HepG2 (cell line): ENCODE data around the gene CAPN12. TPM values are rescaled to one million over a fixed set of nuclear protein-coding genes. Genes with fewer than 3 reads are reported as not detected.
A peak's percentile ranks its signal among the peaks of the same experiment; 100 is the strongest.

Source experiments
- AGO1 ChIP-seq: fragments of 200-400 bp; formaldehyde crosslinking; IDR thresholded peaks from 2 replicates; pipeline ENCODE4 v1.6.1; 2017; ENCODE audit warnings: mild to moderate bottlenecking, low read depth, low read length, moderate library complexity; ENCODE audit not compliant: poor library complexity, severe bottlenecking
- ARID2 ChIP-seq: sonication (generic); formaldehyde crosslinking; IDR thresholded peaks from 2 replicates; pipeline ENCODE4 v1.8.1; 2022; ENCODE audit warnings: mild to moderate bottlenecking, missing genetic modification reagents, borderline replicate concordance
- CAMTA2 ChIP-seq: sonication (generic); formaldehyde crosslinking; IDR thresholded peaks from 2 replicates; pipeline ENCODE4 v1.4.0; 2020; ENCODE audit warnings: mild to moderate bottlenecking, missing genetic modification reagents, borderline replicate concordance
- EEA1 ChIP-seq: sonication (generic); formaldehyde crosslinking; IDR thresholded peaks from 2 replicates; pipeline ENCODE4 v1.5.1; 2020; ENCODE audit warnings: mild to moderate bottlenecking, missing genetic modification reagents, borderline replicate concordance
- ETV6 ChIP-seq: sonication (generic); formaldehyde crosslinking; conservative IDR thresholded peaks from 2 replicates; pipeline ENCODE4 v1.4.0; 2020; ENCODE audit warnings: missing genetic modification reagents
- GABPB1 ChIP-seq: IDR thresholded peaks from 2 replicates; pipeline ENCODE4 v1.6.1; 2016; ENCODE audit warnings: mild to moderate bottlenecking, missing genetic modification reagents, moderate library complexity, missing compliant biosample characterization
- HIVEP1 ChIP-seq: sonication (generic); formaldehyde crosslinking; IDR thresholded peaks from 2 replicates; pipeline ENCODE4 v1.4.0; 2020; ENCODE audit warnings: mild to moderate bottlenecking, missing genetic modification reagents
- HMG20A ChIP-seq: IDR thresholded peaks from 2 replicates; pipeline ENCODE4 v1.6.1; 2016; ENCODE audit warnings: borderline replicate concordance
- KAT2B ChIP-seq: fragments of 150-350 bp; IDR thresholded peaks from 2 replicates; pipeline ENCODE4 v1.6.1; 2014; ENCODE audit warnings: low read depth, low read length, borderline replicate concordance
- KLF6 ChIP-seq: IDR thresholded peaks from 2 replicates; pipeline ENCODE4 v1.8.0; 2016; ENCODE audit warnings: missing biosample characterization, missing genetic modification reagents
- NR2F1 ChIP-seq, 2 experiments: fragments of 450-650 bp in 1 of 2; formaldehyde crosslinking in 1 of 2; IDR thresholded peaks; 2 replicates each; pipeline versions ENCODE4 v1.5.0 to v1.6.1; 2016 to 2020; ENCODE audit warnings: mild to moderate bottlenecking in 1 of 2, missing compliant biosample characterization in 1 of 2, missing genetic modification reagents in 1 of 2, moderate library complexity in 1 of 2
- POLR2A ChIP-seq, 2 experiments: IDR thresholded peaks; 2 replicates each; pipeline ENCODE4 v1.6.1; 2011; ENCODE audit warnings: low read depth in 2 of 2, low read length in 2 of 2, mild to moderate bottlenecking in 1 of 2, moderate library complexity in 1 of 2; ENCODE audit not compliant: insufficient read depth in 1 of 2
- REPIN1 ChIP-seq: sonication (generic); formaldehyde crosslinking; IDR thresholded peaks from 2 replicates; pipeline ENCODE4 v1.8.0; 2022; ENCODE audit warnings: missing genetic modification reagents, low read depth, mild to moderate bottlenecking, borderline replicate concordance
- RXRA ChIP-seq: sonication (generic); formaldehyde crosslinking; IDR thresholded peaks from 2 replicates; pipeline ENCODE4 v1.5.1; 2020; ENCODE audit warnings: missing genetic modification reagents
- SALL1 ChIP-seq: sonication (generic); formaldehyde crosslinking; IDR thresholded peaks from 2 replicates; pipeline ENCODE4 v1.8.0; 2022; ENCODE audit warnings: mild to moderate bottlenecking, missing genetic modification reagents
- XRCC5 ChIP-seq: fragments of 200-400 bp; formaldehyde crosslinking; optimal IDR thresholded peaks from 2 replicates; pipeline ENCODE3; 2017; ENCODE audit warnings: mild to moderate bottlenecking, low read length
- ZMYM3 ChIP-seq: sonication (generic); formaldehyde crosslinking; IDR thresholded peaks from 2 replicates; pipeline ENCODE4 v1.5.1; 2020; ENCODE audit warnings: mild to moderate bottlenecking, missing genetic modification reagents
- ZNF678 ChIP-seq: sonication (generic); formaldehyde crosslinking; IDR thresholded peaks from 2 replicates; pipeline ENCODE4 v1.4.0; 2020; ENCODE audit warnings: mild to moderate bottlenecking, missing genetic modification reagents
- polyA plus RNA-seq, 8 experiments: library from polyadenylated mRNA; depleted of rRNA in 3 of 8; stranded (reverse) in 7 of 8; unstranded in 1 of 8; fragments of >200 nt; fragmentation: Illumina TruSeq in 4 of 8; extraction: Trizol in 4 of 8; gene quantifications; 2 replicates each; pipeline versions ENCODE4 v1.2.1 to v1.2.3, GENCODE V29; 2011 to 2016; ENCODE audit warnings: low read depth in 4 of 8, missing spikeins in 1 of 8, mixed read lengths in 1 of 8; ENCODE audit not compliant: insufficient read depth in 1 of 8
- total RNA-seq, 5 experiments: library from RNA; depleted of rRNA; stranded (reverse); fragments of >200 nt; fragmentation: Illumina TruSeq; extraction: Trizol; gene quantifications; 2 replicates each; pipeline ENCODE4 v1.2.3, GENCODE V29; 2016; ENCODE audit warnings: low read depth in 1 of 5
- TF ChIP-seq, protein P1 (sequence below): sonication (generic); formaldehyde crosslinking; IDR thresholded peaks from 2 replicates; pipeline ENCODE4 v1.4.0; 2020; ENCODE audit warnings: mild to moderate bottlenecking, missing genetic modification reagents
- TF ChIP-seq, protein P2 (sequence below): IDR thresholded peaks from 2 replicates; pipeline ENCODE4 v1.6.1; 2016; ENCODE audit warnings: low read depth, borderline replicate concordance
- TF ChIP-seq, protein P3 (sequence below): sonication (generic); formaldehyde crosslinking; IDR thresholded peaks from 2 replicates; pipeline ENCODE4 v1.9.0; 2021; ENCODE audit warnings: missing genetic modification reagents, borderline replicate concordance
- TF ChIP-seq, protein P4 (sequence below): sonication (generic); formaldehyde crosslinking; IDR thresholded peaks from 2 replicates; pipeline ENCODE4 v1.4.0; 2020; ENCODE audit warnings: mild to moderate bottlenecking, missing genetic modification reagents
- TF ChIP-seq, protein P5 (sequence below): sonication (generic); formaldehyde crosslinking; IDR thresholded peaks from 2 replicates; pipeline ENCODE4 v1.4.0; 2020; ENCODE audit warnings: mild to moderate bottlenecking, missing genetic modification reagents

CAPN12 gene
- total and polyA plus RNA-seq, 2 of the 13 experiments (the other 11 are each of a cell fraction or from before 2014, with no cell fraction given): 1.6 to 13.6 TPM

DNA sequence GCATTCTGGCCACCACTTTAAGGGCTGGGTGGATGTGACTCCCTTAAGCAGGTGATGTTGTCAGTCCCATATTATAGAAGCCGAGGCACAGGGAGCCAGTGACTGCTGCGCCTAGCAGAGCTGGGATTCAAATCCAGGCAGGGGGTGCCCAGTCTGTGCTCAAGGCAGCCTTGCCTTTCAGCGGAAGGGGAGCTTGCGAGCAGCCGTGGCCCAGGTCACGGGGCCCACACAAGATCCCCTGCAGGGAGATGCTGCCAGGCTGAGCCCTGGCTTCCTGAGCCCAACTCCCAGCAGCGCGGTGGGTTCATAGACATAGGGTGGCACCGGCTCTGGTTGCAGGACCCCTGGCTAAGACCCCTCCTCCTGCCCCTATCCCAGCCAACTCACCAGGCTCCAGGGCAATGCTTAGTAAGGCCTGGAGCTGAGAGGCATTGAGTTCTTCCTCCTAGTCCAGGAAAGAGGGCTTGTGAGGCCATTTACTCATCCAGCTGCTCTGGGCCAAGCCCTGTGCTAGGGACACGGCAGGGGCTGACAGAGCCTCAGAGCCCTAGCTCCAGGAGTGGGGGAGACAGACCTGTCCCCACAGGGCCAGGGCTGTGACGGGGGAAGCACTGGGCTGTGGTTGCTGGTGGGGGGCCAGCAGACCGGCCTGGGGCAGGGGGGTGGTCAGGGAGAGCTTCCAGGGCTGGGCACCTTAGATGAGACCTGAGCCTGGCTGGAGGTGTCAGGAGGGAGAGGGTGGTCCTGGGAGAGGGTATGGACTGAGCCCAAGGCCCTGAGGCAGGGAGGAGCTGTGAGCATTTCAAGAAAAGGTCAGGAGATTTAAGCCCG, 9.6 kb downstream of the CAPN12 start (continued):
- TF ChIP-seq, protein P1, sequence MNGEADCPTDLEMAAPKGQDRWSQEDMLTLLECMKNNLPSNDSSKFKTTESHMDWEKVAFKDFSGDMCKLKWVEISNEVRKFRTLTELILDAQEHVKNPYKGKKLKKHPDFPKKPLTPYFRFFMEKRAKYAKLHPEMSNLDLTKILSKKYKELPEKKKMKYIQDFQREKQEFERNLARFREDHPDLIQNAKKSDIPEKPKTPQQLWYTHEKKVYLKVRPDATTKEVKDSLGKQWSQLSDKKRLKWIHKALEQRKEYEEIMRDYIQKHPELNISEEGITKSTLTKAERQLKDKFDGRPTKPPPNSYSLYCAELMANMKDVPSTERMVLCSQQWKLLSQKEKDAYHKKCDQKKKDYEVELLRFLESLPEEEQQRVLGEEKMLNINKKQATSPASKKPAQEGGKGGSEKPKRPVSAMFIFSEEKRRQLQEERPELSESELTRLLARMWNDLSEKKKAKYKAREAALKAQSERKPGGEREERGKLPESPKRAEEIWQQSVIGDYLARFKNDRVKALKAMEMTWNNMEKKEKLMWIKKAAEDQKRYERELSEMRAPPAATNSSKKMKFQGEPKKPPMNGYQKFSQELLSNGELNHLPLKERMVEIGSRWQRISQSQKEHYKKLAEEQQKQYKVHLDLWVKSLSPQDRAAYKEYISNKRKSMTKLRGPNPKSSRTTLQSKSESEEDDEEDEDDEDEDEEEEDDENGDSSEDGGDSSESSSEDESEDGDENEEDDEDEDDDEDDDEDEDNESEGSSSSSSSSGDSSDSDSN: no peak
- TF ChIP-seq XRCC5: no peak
- TF ChIP-seq ZNF678 (CRISPR knock-in tag): no peak
- TF ChIP-seq ZMYM3 (CRISPR knock-in tag): no peak
- TF ChIP-seq CAMTA2: 0 out of 2 replicates have a peak, but pooled peaks have one; percentile 47
- TF ChIP-seq, protein P2, sequence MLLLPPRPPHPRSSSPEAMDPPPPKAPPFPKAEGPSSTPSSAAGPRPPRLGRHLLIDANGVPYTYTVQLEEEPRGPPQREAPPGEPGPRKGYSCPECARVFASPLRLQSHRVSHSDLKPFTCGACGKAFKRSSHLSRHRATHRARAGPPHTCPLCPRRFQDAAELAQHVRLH (CRISPR knock-in tag): no peak
- TF ChIP-seq RXRA: no peak
- TF ChIP-seq AGO1: peak; percentile 77
- no peak for TF ChIP-seq HMG20A (CRISPR knock-in tag)
- TF ChIP-seq HIVEP1: peak; percentile 56; the same call in 1 of the 2 replicates
- TF ChIP-seq, protein P3, sequence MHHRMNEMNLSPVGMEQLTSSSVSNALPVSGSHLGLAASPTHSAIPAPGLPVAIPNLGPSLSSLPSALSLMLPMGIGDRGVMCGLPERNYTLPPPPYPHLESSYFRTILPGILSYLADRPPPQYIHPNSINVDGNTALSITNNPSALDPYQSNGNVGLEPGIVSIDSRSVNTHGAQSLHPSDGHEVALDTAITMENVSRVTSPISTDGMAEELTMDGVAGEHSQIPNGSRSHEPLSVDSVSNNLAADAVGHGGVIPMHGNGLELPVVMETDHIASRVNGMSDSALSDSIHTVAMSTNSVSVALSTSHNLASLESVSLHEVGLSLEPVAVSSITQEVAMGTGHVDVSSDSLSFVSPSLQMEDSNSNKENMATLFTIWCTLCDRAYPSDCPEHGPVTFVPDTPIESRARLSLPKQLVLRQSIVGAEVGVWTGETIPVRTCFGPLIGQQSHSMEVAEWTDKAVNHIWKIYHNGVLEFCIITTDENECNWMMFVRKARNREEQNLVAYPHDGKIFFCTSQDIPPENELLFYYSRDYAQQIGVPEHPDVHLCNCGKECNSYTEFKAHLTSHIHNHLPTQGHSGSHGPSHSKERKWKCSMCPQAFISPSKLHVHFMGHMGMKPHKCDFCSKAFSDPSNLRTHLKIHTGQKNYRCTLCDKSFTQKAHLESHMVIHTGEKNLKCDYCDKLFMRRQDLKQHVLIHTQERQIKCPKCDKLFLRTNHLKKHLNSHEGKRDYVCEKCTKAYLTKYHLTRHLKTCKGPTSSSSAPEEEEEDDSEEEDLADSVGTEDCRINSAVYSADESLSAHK (CRISPR knock-in tag): no peak
- no peak for TF ChIP-seq KLF6 (CRISPR knock-in tag)
- TF ChIP-seq, protein P4, sequence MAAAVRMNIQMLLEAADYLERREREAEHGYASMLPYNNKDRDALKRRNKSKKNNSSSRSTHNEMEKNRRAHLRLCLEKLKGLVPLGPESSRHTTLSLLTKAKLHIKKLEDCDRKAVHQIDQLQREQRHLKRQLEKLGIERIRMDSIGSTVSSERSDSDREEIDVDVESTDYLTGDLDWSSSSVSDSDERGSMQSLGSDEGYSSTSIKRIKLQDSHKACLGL (CRISPR knock-in tag): 0 out of 2 replicates have a peak, but pooled peaks have one; percentile 41
- no peak for TF ChIP-seq REPIN1 (CRISPR knock-in tag)
- TF ChIP-seq ARID2 (CRISPR knock-in tag): no peak
- 0 out of 4 replicates have a peak, but pooled peaks of 1 of the 2 experiments have one; percentile 16 for TF ChIP-seq POLR2A (IDR thresholded peaks at IDR 0.05; ENCODE audit: insufficient read depth in 1 of 2, low read depth in 2 of 2, low read length in 2 of 2)
- 0 out of 2 replicates have a peak, but pooled peaks have one; percentile 2 for TF ChIP-seq GABPB1 (CRISPR knock-in tag)
- 0 out of 2 replicates have a peak, but pooled peaks have one; percentile 20 for TF ChIP-seq SALL1 (CRISPR knock-in tag)
- TF ChIP-seq EEA1: no peak
- no peak for TF ChIP-seq KAT2B
- no peak for TF ChIP-seq NR2F1 (CRISPR knock-in tag; IDR thresholded peaks at IDR 0.05)
- TF ChIP-seq ETV6 (CRISPR knock-in tag): no peak
- TF ChIP-seq, protein P5, sequence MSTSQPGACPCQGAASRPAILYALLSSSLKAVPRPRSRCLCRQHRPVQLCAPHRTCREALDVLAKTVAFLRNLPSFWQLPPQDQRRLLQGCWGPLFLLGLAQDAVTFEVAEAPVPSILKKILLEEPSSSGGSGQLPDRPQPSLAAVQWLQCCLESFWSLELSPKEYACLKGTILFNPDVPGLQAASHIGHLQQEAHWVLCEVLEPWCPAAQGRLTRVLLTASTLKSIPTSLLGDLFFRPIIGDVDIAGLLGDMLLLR: 0 out of 2 replicates have a peak, but pooled peaks have one; percentile 28
